ENCODE results near the gene PEX13. TPM values are rescaled to one million over a fixed set of nuclear protein-coding genes. Genes with fewer than 3 reads are reported as not detected.

Gene PEX13
- total and polyA plus RNA-seq, 2 of the 4 experiments (the other 2 are of a cell fraction) = 12.1 to 34.8 TPM

DNA sequence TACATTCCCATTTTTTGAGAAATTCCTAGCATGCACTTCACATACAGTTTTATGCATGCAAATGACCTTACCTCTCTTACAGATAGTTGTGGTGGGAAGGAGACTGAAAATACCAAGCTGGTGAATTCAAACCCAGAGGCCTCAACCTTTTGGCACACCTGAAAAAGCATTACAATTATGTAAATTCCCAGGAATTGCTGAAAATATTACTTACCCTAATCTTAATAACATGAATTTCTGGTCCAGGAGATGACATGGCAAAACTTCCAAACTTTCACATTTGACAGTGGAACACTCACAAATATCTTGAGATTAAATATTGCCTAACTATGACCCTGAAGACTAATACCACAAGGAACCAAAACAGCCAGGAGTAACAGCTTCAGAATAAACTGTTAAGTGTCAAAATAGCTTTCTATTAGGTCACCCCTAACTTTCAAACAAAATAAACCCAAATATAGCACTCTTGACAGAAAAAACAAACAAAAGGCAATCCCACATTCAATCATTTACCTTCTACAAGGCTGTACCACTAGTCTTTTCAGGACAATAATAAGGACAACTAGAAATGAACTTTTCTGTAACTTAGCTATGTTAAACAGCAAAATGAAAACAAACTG, 10.9 kb upstream of the PEX13 start:
- Histone ChIP-seq H3K4me2 (ENCODE audit: low read depth, low read length) (no peak overlapping the region), H3K4ac (ENCODE audit: low read depth, low read length) (no peak overlapping the region), H2BK120ac (ENCODE audit: low read depth, low read length) (no peak overlapping the region), H4K5ac (ENCODE audit: low read depth, low read length) (no peak overlapping the region), H3K27me3 (ENCODE audit: control insufficient read depth, insufficient read depth, low read length) (no peaks in the 10 kb centered on the region), H3K9me1 (ENCODE audit: insufficient read depth, low read length) (no peaks in the 10 kb centered on the region), H4K91ac (ENCODE audit: insufficient read depth, low read depth, low read length) (no peak overlapping the region), H2AK9ac (replicated peaks; ENCODE audit: low read depth, low read length, poor library complexity) (no peak overlapping the region), H3K79me1 (ENCODE audit: low read depth in 1 of 2, low read length in 2 of 2) (no peaks in the 10 kb centered on the region), H3K4me3 (ENCODE audit: insufficient read depth, low read depth, low read length) (no peak overlapping the region), H3K23ac (ENCODE audit: low read depth, low read length) (no peak overlapping the region), H2AK5ac (ENCODE audit: low read depth, low read length) (no peak overlapping the region), H3K18ac (ENCODE audit: low read depth, low read length) (no peak overlapping the region), H2AFZ (replicated peaks; ENCODE audit: low read length, poor library complexity) (no peak overlapping the region), H3K14ac (replicated peaks; ENCODE audit: low read depth, low read length) (no peak overlapping the region), H3K56ac (ENCODE audit: extremely low read depth, insufficient read depth, low read length) (no peak overlapping the region), H3K27ac (ENCODE audit: insufficient read depth, low read length) (no peak overlapping the region), H4K20me1 (ENCODE audit: insufficient read depth, low read length) (no peaks in the 10 kb centered on the region), H3K4me1 (ENCODE audit: control insufficient read depth, insufficient read depth, low read length) (no peaks in the 10 kb centered on the region), H3K9me3 (ENCODE audit: control insufficient read depth, insufficient read depth, low read length) (no peaks in the 10 kb centered on the region), H2BK5ac (ENCODE audit: low read depth, low read length, poor library complexity, severe bottlenecking) (no peak overlapping the region), H3K36me3 (ENCODE audit: control insufficient read depth, insufficient read depth, low read length) (no peaks in the 10 kb centered on the region), H3K9ac (ENCODE audit: low read depth, low read length) (no peak overlapping the region), H4K8ac (ENCODE audit: low read depth in 2 of 2, low read length in 2 of 2) (no peak overlapping the region), H2BK15ac (ENCODE audit: low read depth, low read length) (no peak overlapping the region), H2BK20ac (ENCODE audit: low read depth, low read length) (no peak overlapping the region)
- in situ Hi-C loops (cut with MboI; ENCODE audit: low sequenced_read_pairs) = no loop called here
- ChIA-PET POLR2A (ENCODE audit: unreplicated experiment) (no interaction called here), CTCF (no interaction called here)
- ATAC-seq (ENCODE audit: low read depth) (no peak), DNase-seq (no peak)
- intact Hi-C loops (cut with micrococcal nuclease) = no loop called here
- dilution Hi-C loops (cut with HindIII; ENCODE audit: low sequenced_read_pairs, unreplicated experiment) = no loop called here
- no peak for TF ChIP-seq RCOR1 (IDR thresholded peaks at IDR 0.05; ENCODE audit: insufficient replicate concordance, low read length)
- no peak for TF ChIP-seq CHD1 (IDR thresholded peaks at IDR 0.05; ENCODE audit: low read depth, low read length)
- TF ChIP-seq MAZ (IDR thresholded peaks at IDR 0.05; ENCODE audit: borderline replicate concordance, low read depth, low read length) = no peak
- TF ChIP-seq NFE2L2 (IDR thresholded peaks at IDR 0.05; ENCODE audit: low read depth, low read length) = no peak
- no peak for TF ChIP-seq FOS (IDR thresholded peaks at IDR 0.05; ENCODE audit: low read depth, low read length)
- TF ChIP-seq, protein P1, sequence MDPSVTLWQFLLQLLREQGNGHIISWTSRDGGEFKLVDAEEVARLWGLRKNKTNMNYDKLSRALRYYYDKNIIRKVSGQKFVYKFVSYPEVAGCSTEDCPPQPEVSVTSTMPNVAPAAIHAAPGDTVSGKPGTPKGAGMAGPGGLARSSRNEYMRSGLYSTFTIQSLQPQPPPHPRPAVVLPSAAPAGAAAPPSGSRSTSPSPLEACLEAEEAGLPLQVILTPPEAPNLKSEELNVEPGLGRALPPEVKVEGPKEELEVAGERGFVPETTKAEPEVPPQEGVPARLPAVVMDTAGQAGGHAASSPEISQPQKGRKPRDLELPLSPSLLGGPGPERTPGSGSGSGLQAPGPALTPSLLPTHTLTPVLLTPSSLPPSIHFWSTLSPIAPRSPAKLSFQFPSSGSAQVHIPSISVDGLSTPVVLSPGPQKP (IDR thresholded peaks at IDR 0.05; ENCODE audit: borderline replicate concordance, low read depth, low read length) = no peak
- no TSS peak for BruUV-seq (replicated peaks)
